GM18520 (cell line): ENCODE measurements around the gene PDXDC1.
"Not testable (repeated sequence)": the region's sequence is repeated elsewhere in the genome, so short reads cannot be mapped to it uniquely, and the experiment has no call there.

Experiments used
- ATAC-seq: cut with Tn5 transposase; IDR thresholded peaks from one replicate; pipeline ENCODE4 v1.9.1; 2021; ENCODE audit not compliant: unreplicated experiment

PDXDC1 gene

GRCh38 chr16:15015671-15016070 is 40.8 kb downstream of the PDXDC1 start:
- ATAC-seq, result not testable (repeated sequence)

DNA sequence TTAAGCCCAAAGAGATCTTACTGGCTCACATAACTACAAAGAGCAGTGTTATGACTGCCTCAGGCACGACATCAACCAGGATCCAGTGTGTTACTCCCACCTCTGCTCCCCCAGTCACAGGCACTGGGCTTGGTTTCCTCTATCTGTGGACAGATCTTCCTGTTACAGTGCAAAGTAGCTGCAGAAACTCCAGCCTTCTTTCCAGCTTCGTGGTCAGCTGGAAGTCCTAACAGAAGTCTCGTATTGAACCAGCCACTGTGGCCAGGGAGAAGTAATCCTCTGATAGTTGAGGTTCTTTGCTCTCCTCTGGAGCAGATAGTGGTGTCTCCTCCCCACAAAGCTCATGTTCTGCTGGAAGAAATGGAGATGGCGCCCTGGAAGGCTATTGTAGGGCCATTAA is 41.5 kb downstream of the PDXDC1 start:
- ATAC-seq, result not testable (repeated sequence)

- not testable (repeated sequence) for ATAC-seq
Observed at GRCh38 chr16:15016951-15017580, 42.2 kb downstream of the PDXDC1 start.

DNA sequence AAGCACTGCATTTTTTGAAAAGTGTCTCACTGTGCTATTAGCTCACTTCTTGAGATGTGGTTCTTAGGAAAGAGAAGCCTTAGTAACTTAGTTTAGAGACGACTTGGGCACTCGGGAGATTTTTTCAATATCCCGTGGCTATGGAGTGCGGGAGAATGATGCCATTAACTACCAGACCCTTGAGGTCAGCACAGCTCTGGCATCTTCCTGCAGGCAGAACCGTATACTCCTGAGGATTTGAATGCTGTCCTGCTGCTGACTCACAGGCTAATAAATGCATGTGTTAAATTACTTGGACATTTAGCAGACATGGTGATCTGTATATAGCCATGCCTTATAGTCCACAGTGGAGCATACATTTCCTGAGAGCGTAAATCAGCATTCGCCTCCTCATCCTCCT is 46.6 kb downstream of the PDXDC1 start:
- ATAC-seq, result not testable (repeated sequence)

DNA sequence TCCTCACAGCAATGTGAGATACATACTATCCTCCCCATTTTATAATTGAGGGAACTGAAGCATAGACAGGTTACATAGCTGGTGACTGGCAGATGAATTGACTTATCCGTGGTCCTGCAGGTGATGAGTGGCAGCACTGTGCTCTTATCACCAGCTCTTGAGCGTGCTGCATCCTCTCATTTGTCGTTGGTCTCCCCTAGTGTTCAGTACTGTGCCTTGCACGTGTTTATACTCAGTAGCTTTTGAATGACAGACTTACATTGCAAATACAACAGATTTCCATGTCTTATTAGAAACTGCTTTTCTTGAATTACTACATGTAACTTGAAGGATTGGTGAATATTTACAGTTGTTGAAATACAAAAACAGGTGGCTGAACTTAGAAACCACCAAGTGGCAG is 47.4 kb downstream of the PDXDC1 start:
- ATAC-seq, result not testable (repeated sequence)

DNA sequence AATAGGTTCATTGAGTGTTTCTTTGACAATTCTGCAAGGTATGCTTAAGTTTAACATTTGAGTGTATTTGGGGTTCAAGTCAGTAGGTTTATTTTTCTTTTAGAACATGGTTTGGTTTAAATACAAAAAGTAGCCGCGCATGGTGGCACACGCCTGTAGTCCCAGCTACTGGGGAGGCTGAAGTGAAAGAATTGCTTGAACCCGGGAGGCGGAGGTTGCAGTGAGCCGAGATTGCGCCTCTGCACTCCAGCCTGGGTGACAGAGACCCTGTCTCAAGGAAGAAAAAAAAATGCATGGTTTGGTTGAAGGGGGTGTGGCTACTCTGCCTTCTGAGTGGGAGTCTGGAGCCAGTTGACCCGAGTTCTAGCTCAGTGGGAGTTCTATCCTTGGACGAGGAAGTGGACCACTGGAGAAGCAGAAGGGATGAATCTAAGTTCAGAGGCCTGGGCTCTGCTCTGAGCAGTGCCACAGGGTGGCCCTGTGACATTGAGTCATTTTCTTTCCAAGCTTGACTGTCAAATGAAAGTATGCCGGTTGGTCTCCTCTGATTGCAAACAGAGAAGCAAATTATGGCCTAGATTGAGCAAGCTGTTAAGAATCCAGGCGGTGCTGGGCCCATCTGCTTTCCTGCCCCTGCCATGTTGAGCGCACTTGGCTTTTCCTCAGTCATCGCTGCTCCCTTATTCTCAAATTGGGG is 48.7 kb downstream of the PDXDC1 start:
- ATAC-seq, result not testable (repeated sequence)

GRCh38 chr16:15024858-15025199 is 50.0 kb downstream of the PDXDC1 start:
- ATAC-seq, result not testable (repeated sequence)

DNA sequence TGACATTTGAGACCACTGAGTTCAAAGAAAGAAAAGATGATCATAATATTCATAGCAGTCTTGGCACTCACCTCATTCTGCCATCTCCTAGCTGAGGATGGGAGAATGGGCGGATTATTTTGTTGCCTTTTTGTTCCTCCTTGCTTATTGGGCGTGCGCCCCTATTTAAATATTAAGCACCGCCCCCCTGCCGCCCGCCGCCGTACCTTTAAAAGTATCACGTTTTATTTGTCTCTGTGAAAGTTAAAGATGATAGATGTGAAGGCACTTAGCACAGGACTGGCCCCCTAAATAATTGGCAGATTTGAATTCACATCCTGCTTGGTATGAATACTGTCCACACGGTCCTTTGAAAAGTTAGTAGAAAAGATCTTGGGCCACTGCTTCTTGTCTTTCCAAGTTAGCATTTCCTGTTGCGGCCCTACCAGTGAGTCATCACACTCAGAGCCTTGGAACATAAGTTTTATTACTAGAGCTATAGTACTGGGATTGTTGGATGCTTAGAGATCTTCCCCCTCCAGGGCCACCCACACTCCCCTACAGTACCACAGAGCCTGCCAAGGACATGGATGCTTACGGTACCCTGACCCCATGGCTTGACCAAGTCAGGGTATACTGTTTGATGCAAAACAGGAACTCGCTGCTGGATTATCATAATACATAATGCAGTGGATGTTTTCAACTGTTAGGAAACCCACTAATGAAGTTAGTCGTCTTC is 50.6 kb downstream of the PDXDC1 start:
- not testable (repeated sequence) for ATAC-seq

DNA sequence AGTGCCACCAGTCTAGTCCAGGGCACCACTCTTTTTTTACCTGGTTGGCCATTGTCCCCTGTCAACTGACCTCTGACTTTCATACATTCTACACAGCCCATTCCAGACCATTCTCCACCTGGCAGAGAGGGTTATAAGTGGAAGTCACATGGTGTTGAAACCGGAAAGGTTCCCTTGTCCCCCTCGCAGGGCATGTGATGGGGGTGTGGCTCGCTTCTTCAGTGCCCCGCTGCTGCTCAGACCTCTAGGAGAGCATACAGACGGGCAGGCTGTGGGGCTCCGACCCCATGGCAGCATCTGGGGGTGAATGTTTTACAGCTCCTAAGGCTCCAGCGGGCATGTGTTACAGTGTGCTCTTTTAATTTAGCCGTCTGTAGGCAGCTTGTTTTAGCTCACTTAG is 52.2 kb downstream of the PDXDC1 start:
- not testable (repeated sequence) for ATAC-seq

DNA sequence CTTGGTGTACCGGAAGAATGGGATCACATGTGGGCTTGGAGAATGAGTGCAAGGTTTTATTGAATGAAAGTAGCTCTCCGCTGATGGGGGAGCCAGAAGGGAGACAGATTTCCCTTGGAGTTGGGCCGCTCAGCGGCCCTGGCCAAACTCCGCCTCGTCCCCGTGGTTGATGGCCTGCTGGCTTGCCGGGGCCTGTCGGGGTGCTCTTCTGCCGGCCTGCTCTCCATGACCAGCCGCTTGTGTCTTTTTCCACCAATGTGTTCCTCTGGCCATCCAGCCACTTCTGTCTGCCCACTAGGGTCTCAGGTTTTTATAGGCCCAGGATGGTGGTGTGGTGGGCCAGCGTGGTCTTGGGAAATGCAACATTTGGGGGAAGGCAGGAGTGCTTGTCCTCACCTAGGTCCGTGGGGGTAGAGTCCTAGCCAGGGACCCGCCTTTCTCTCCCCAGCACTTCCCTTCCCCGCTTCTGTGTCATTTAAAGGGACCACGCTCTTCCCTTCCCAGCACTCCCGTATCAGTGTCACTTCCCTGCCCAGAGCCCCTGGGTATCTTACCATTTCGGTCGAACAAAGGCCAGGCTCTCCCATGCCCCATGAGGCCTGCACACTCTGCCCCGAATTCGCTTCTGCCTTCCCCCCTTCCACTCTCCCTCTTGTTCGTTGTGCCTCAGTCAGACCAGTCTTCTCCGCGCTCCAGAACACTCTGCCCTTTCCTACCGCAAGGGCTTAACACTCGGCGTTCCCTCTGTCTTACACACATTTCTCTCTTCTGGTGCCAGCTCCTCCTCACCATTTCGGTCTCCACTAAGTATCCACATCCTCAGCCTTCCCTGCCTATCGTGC is 52.9 kb downstream of the PDXDC1 start:
- not testable (repeated sequence) for ATAC-seq

- not testable (repeated sequence) for ATAC-seq
Observed at GRCh38 chr16:15028345-15028715, 53.5 kb downstream of the PDXDC1 start.

DNA sequence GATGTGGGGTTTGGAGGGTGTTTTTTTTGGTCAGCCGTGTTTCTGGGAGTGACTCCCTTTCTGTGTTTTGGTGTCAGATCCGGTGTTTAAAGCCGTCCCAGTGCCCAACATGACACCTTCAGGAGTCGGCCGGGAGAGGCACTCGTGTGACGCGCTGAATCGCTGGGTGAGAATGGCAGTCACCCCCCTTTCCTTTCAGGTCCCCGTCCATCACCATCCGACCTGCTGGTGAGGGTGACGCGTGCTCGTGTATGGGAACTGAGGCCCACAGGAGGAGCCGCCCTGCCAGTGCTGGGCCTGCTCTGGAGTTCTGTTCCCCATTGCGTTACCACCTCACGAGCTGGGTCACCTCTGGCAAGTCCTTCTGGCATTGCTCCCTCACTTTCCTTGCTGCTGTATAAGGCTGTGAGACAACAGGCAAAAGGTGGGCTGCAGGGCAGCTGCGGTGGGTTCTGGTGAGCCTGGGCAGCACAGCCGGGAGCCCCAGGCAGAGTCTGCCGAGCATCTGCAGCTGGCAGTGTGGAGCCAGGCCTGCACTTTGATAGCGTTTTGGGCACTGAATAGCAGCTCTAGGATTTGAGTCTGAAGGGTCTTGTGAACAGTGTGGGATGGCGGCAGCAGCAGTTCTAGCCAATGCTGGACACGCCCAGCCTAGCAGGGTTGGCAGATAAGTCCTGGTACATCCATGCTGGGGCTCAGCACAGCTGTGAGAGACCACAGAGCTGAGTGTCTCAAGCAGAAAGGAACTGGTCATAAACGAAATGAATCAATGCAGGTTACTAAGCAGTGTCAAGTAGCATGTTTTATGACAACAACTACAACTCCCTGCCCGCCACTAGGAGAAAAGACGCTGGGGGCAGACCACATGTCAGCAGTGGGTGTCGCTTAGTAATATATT is 54.2 kb downstream of the PDXDC1 start:
- ATAC-seq, result not testable (repeated sequence)

DNA sequence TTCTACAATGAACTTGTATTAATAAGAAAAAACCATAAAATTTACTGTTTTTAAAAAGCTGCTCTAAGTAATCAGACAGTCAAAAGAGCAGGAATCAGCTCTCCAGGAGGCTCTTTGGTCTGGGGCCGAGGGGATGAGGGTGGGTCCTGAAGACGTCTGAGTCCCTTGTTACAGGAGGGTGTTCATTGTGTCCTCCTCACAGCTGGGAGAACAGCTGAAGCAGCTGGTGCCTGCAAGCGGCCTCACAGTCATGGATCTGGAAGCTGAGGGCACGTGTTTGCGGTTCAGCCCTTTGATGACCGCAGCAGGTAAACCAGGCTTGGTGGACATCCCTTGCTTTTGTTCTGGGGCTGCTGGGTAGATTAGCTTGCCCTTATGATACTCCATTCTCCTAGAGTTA is 54.9 kb downstream of the PDXDC1 start:
- not testable (repeated sequence) for ATAC-seq

DNA sequence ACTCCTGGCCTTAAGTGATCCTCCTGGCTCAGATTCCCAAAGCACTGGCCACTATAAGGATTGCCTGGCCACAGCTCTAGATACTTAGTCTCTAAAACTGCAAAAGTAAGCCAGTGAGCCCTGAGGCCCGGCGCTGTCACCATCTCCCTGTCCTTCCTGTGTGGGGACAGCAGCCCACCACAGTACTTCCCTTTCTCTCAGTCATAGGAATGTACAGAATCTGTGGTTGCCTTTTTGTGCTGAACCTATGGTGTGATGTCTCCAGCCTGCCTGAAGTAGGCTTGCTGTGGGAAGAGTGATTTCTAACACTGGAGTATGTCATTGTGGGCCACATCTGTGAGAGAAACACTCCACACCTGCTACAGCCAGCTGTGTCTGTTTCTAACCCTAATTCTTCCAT is 56.4 kb downstream of the PDXDC1 start:
- no peak for ATAC-seq

DNA sequence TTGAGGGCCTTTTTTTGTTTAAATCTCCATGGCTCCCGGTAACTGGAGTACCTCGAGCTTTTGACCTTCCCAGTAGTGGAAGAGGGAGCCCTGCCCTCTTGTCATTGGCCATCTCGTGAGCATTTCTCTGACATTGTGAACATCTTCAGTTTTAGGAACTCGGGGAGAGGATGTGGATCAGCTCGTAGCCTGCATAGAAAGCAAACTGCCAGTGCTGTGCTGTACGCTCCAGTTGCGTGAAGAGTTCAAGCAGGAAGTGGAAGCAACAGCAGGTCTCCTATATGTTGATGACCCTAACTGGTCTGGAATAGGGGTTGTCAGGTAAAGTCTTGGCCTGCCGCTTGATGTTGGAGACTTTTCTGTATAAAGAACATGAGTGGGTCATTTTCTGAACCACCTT is 56.8 kb downstream of the PDXDC1 start:
- ATAC-seq, result no peak

- ATAC-seq, result no peak
Observed at GRCh38 chr16:15032547-15033308, 57.9 kb downstream of the PDXDC1 start.

DNA sequence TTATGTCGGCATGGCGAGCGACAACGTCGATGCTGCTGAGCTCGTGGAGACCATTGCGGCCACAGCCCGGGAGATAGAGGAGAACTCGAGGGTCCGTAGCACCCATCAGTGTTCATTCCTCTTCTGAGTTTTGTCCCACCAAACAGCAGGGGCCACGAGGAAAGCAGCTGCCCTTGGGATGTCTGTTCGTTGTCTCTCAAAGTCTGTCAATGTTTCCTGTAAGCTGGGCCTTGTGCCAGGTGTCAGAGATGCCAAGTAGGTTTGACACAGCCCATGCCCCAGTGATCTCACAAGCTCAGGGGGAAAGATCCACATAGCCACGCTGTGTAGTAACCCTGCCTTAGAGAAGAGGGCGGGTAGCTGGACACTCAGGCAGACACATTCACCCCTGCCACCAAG is 58.5 kb downstream of the PDXDC1 start:
- ATAC-seq, result no peak

GRCh38 chr16:15034266-15035162 is 59.7 kb downstream of the PDXDC1 start:
- no peak for ATAC-seq
